ENCODE measurements around the gene KCNE5.
"Not testable (repeated sequence)": the region's sequence is repeated elsewhere in the genome, so short reads cannot be mapped to it uniquely, and the experiment has no call there.

KCNE5 gene

GRCh38 chrX:109601486-109601885 is 23.5 kb downstream of the KCNE5 start:
- DNase-seq, result no peak

- peak; percentile 10 for DNase-seq
Observed at GRCh38 chrX:109600237-109600651, 24.7 kb downstream of the KCNE5 start.

GRCh38 chrX:109596015-109596414 is 29.0 kb downstream of the KCNE5 start:
- no peak for DNase-seq

- DNase-seq, result no peak
Observed at GRCh38 chrX:109590176-109590575, 34.8 kb downstream of the KCNE5 start.

GRCh38 chrX:109585488-109585887 is 39.5 kb downstream of the KCNE5 start:
- no peak for DNase-seq

GRCh38 chrX:109578916-109579315 is 46.1 kb downstream of the KCNE5 start:
- DNase-seq, result no peak

- DNase-seq, result no peak
Observed at GRCh38 chrX:109577055-109577454, 47.9 kb downstream of the KCNE5 start.

GRCh38 chrX:109576083-109576482 is 48.9 kb downstream of the KCNE5 start:
- DNase-seq, result not testable (repeated sequence)
